CD4-positive, alpha-beta T cell treated with Interleukin-15 for 1 hour (primary cell): ENCODE measurements around the gene ADAMTS14.

Experiments
- DNase-seq: peaks from one replicate; pipeline ENCODE4 v3.0.0-alpha.2; 2020

ADAMTS14 gene

GRCh38 chr10:70694418-70695141 is 22.3 kb downstream of the ADAMTS14 start:
- DNase-seq = no peak

DNA sequence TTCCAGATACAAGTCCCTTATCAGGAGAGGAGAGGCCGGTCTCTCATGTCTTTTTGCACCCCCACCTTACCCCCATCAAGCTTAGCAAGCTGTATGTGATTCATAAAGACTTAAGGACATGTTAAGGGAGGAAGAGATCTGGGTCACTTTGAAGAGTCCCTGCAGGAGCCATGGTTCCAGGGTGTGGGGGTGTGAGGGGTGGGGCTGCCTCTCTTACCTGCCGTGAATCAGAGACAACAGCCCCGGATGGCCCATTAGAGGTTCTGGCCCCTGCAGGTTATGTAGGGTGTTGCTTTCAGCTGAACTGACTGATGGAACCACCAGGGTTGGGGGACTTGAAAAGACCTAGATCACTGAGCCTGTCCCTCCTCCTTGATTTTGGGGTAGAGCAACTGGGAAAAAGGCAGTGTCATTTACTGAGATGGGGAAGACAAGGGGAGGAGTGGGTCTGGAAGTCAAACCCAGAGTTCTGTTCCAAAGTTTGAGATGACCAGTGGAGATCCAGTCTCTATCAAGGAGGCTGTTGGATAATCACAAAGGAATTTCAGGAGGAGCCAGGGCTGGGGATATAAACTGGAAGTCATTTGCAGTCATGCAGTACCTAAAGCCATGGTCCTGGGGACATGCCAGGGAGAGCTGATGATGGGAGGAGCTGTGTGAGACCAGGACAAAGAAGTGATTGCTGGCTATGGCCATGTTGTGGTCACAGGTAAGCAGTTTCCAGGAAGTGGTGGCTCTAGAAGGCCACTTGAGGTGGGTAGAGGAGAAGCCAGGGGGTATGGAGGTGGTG is 23.1 kb downstream of the ADAMTS14 start:
- no peak for DNase-seq

DNA sequence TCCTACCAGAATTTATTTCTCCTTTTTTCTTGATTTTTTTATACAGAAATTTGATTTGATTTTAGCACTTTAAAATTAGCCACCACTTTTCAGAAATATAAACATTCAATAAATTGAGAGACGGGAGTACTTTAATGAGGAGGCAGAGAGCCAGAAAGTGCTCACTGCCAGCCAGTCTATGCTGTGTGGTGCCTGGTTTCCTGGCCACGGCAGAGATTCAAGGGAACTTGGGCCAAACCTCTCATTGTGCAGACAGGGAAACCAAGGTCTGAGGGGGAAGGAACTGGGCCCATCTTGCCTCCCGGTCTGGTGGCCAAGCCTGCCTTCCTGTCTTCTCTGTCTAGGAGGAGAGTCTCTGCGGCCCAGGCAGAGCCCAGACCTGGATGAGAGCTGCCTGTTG is 25.9 kb downstream of the ADAMTS14 start:
- DNase-seq = no peak

DNA sequence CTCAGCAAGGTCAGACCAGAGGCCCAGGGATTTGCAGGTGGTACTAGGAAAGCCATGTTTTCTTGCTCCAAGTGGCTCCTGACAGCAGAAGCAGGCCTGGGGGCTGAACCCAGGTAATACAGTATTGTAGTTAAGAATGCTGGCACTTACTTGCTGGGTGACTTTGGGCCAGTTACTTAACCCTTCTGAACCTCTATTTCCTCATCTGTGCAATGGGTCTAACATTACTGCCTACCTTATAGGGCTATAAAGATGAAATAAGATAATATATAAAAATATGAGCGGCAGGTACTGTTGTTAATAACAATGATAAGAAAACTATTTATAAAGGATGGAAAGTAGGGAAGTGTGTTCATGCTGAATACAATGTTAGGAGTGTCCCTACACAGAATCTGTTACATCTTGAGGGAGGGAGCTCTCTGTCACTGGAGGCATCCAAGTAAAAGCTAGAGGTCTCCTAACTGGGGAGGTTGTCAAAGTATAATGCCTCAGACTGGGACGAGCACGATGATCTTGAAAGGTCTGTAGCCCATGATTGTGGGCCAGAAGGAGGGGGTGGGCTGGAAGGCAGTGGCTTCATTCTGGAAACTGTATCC is 26.9 kb downstream of the ADAMTS14 start:
- DNase-seq = no peak

- no peak for DNase-seq
Observed at GRCh38 chr10:70699659-70700174, 27.4 kb downstream of the ADAMTS14 start.

GRCh38 chr10:70702190-70702763 is 30.0 kb downstream of the ADAMTS14 start:
- no peak for DNase-seq

GRCh38 chr10:70704211-70704610 is 31.9 kb downstream of the ADAMTS14 start:
- no peak for DNase-seq

- DNase-seq = no peak
Observed at GRCh38 chr10:70705121-70705861, 33.0 kb downstream of the ADAMTS14 start.

- no peak for DNase-seq
Observed at GRCh38 chr10:70711177-70711576, 38.9 kb downstream of the ADAMTS14 start.

DNA sequence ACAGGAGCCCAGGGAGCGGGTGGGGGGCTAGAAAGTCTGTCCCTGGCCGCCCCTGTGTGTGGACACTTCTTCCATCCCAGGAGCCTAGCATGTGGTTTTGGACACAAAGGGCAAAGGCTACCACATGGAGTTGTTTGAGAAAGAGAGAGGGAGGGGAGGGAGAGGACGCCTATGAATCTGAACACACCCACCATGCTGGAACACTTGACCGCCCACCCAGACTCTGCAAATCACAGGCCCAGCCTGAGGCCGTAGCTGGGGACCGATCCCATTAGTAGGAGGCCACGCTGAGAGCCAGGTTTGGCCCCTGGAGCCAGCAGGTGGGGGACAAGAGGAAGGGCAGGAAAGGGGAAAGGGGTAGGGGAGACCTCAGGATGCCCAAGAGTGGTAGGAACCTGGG is 39.6 kb downstream of the ADAMTS14 start:
- no peak for DNase-seq

DNA sequence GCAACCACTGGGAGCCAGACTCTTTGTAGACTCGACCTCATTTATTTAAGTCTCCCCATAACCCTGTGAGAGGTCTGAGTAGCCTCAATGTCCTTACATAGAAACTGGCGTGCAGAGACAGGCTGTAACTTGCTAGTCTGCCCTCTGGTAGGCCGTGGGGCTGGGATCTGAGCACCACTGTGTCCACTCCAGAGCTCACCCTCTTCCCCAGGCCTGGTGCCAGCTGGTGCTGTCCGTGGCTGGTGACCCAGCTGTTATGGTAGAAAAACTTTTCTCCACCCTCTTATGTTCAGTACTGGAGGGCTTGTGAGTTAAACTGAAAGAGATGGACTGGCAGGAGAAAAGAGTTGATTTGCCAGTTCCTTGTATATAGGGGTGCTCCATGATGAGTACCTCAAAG is 41.9 kb downstream of the ADAMTS14 start:
- DNase-seq = no peak

DNA sequence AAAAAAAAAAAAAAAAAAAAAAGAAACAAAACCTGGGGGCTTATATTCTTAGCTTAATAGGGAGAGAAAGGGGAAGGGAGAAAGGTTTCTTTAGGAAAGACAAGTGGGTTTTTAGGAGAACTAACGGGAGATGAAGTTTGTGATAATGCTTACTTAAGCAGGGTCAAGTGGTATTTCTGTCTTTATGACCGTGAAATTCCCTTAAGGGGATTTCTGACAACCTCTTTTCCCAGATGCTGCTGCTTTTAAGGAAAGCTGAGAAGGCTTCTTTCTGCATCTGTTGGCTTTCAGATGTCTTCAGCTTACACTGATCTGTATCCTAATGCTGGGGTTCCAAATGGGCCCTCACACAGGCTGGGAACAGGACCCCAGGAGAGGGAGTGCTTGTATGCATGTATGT is 42.6 kb downstream of the ADAMTS14 start:
- no peak for DNase-seq

DNA sequence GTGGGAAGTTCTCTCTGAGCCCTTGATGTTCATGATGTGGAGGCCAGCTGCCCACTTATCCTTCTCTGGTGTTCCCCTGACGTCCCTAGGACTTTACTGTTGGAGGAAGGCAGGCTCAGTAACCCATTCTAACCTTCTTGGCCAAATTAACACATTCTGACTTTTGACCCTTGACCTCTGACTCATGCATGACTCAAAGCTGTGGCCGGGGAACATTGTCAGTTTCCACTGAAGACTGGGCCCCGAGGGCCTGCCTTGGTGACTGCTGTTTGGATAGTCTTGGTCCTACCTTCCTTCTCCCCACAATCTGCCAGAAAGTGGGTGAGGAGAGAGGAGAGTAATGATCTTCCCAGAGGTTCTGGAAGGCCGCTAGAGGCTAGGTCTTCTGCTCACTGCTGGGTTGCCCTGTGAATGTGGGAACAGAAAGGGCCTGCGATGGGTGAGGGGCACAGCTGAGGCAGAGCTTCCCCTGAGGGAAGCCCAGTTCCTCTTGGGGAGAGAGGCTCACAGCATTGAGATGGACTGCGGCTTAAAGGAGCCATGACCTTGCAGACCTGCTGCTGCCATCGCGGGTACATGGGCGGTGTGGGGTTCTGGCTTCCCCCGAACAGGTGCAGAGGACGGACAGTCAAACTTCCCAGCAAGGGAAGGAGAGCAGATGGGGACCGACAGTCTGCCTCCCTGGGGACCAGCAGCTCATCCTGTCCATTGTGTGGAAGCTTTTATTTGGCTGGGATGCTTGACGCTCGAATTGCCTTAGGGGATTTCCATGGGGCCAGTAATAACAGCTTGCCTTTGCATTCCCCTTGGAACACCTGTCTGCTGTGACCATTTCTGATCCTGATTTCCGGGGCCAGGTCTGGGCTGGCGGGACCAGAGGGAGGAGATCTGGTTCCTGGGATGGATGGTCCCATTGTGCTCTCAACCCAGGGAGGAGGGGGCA is 43.8 kb downstream of the ADAMTS14 start:
- peak; percentile 24 for DNase-seq

DNA sequence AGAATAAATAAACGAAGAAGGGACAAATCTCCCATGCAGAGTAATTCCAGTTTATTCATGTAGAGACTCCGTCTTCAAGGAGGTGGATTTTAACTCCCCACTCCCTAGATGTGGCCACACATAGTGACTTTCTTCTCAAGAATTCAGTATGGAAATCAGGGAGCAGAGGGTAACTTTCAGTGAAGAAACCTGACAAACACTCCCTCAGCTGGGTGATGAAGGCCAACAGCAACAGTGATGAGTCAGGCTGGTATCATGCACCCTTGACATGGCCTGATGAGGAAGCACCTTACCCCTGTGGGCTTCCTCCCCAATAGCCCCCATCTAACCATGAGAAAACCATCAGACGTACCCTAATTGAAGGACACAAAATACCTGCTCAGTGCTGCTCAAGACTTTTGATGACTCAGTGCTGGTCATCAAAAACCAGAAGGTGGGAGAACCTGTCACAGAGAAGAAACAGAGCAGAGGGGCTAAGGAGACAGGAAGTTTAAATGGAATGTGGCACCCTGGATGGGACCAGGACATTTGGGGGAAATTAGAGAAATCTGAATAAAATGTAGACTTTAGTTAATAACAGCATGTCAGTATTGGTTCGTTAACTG is 50.6 kb downstream of the ADAMTS14 start:
- no peak for DNase-seq

DNA sequence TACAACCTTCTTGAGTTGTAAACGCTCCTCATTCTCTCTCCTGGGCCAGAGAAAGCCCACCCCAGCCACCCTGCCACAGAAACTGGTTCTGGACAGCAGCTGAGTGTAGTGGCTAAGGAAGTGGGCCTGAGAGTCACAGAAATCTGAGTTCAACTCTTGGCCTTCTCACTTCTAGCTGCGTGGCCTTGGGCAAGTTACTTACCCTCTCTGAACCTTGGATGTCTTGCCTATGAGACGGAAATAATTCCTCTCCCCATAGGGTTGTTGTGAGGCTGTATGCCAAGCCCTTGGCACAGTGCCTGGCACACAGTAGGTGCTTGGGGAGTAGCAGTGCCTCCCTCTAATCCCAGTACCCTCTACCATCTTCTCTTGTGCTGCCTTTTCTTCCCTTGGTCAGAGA is 51.5 kb downstream of the ADAMTS14 start:
- no peak for DNase-seq

DNA sequence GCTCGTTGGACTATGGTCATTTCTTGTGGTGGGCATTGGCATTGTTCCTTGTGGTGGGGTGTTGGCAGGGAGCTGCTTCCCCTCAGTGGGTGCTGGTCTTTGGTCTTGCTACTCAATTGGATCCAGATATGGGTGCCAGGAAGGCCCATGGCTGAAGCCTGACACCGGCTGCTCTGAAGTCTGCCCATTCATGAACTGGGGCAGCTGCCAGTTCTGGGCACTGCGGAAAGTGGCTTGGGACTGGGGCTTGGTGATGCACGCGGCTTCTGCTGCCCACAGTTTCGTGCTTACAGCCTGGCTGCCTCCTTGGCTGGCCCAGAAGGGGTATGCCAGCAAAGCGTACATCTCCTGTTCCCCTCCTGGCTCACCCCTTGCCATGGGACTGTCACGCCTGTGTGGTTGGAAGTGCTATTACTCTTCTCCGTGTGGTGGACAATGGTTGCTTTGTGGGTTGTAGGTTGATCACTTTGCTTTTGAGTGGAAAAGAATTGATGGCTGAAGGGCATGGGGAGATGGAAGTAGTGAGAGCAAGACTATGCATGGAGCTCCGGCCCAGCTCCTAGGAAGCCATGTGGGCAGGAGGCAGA is 54.7 kb downstream of the ADAMTS14 start:
- no peak for DNase-seq

GRCh38 chr10:70728328-70728727 is 56.0 kb downstream of the ADAMTS14 start:
- no peak for DNase-seq

- DNase-seq = no peak
Observed at GRCh38 chr10:70729763-70730357, 57.6 kb downstream of the ADAMTS14 start.

GRCh38 chr10:70730955-70731354 is 58.6 kb downstream of the ADAMTS14 start:
- DNase-seq = no peak

DNA sequence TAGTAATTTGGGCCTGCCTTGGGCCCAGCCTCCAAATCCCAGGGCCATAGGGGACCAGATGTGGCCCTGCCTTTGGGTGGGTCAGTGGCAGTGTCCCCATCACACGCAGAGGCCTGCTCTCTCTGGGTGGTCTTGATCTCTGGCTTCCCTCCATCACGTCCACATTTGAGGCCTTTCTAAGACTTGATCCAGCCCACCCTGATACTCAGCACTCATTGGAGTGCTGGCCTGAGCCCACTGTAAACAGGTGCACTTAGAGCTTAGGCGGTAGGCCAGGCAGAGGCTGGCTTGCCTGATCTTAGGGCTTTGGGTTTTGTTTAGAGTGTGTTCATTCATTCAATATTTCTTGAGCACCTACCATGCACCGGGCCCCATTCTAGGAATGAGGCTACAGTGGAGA is 60.3 kb downstream of the ADAMTS14 start:
- no peak for DNase-seq
